Measurements from ENCODE around the gene HSPB9. TPM values are rescaled to one million over a fixed set of nuclear protein-coding genes. Genes with fewer than 3 reads are reported as not detected.

The HSPB9 gene
- total and polyA plus RNA-seq, 9 of the 15 experiments (the other 6 are each of a cell fraction or from before 2014, with no cell fraction given), result 0.04 to 0.16 (median 0.08) TPM; not detected in 3

DNA sequence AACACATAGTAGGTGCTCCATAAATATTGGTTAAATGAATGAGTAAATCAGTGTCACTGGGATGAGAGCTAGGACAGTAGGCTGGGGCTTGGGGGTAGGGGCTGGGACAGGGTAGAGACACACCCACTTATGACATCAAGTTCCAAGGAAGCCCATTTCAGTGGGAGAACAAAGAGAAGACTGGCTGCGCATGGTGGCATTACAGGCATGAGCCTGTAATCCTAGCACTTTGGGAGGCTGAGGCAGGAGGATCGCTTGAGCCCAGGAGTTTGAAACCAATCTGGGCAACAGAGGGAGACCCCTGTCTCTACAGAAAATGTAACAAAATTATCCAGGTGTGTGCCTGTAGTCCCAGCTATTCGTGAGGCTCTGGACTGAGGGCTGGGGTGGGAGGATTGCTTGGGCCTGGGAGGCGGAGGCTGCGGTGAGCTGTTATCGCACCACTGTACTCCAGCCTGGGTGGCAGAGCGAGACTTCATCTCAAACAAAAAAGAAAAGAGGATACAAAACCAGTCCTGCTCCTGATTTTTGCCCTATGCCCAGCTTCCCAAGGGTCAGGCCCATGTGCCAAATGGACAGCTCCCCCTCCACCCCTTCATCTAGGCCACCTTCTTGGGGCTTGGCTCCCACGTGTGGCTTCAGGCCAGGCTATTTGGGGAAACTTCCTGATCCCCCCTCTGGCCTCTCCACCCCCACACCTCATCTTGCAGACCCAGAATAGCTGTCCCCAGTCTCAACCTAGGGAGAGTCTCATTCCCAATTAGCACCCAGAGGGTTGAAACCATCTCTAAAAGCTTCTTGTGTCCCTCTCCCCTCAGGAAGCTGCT, 31.4 kb upstream of the HSPB9 start:
- no peak overlapping the region for H3K27ac ChIP-seq (ENCODE audit: extremely low read depth, low read depth, low read length)
- H3K4me3 ChIP-seq, result no peak overlapping the region
- peak overlapping the region; percentile 48; the same call in 1 of the 2 replicates for H3K4me2 ChIP-seq (ENCODE audit: insufficient read depth, low read length)
- CTCF ChIA-PET (ENCODE audit: low intra/inter-chr PET ratio), result no interaction called here
- no TSS peak for BruUV-seq (replicated peaks)
- H3K36me3 ChIP-seq (ENCODE audit: control insufficient read depth, insufficient read depth, low read length), result no peaks in the 10 kb centered on the region
- peak overlapping the region; percentile 74 for H2AFZ ChIP-seq (ENCODE audit: low read depth, low read length)
- H3K9me3 ChIP-seq (replicated peaks; ENCODE audit: control insufficient read depth, insufficient read depth, low read depth, low read length), result no peaks in the 10 kb centered on the region
- ATAC-seq (peak; percentile 89), FAIRE-seq (peak; percentile 92), DNase-seq (ENCODE audit: extremely low read depth in 1 of 4, low spot score in 3 of 4) (peak in 1 of 4 experiments; percentile 70)
- H3K79me2 ChIP-seq (ENCODE audit: control insufficient read depth, insufficient read depth, low read length), result no peaks in the 10 kb centered on the region
- peaks cover 0 to 9% of the 10 kb centered on the region in 2 experiments; a peak in 1 of 5 replicates for H3K27me3 ChIP-seq (ENCODE audit: control insufficient read depth in 2 of 2, insufficient read depth in 2 of 2, low read length in 2 of 2)
- peaks cover 30 to 32% of the 10 kb centered on the region in 2 experiments for H3K4me1 ChIP-seq (replicated peaks in 1 of 2; ENCODE audit: control insufficient read depth in 2 of 2, insufficient read depth in 2 of 2, low read length in 2 of 2)
- POLR2A ChIA-PET, result interaction anchor here (0.5 to 1.7 kb wide), 8 partner anchors 10 to 102 kb away, joined by 3 to 4 read pairs (median 3); no protein-coding TSS in a partner anchor
- intact Hi-C loops (cut with micrococcal nuclease), result no loop called here
- H3K9ac ChIP-seq (ENCODE audit: insufficient read depth in 1 of 2, low read depth in 2 of 2, low read length in 2 of 2), result peak overlapping the region in 1 of 2 experiments; percentile 38; a peak in 3 of 4 replicates
- in situ Hi-C loops (cut with MboI), result no loop called here
- no peaks in the 10 kb centered on the region for H3K9me1 ChIP-seq (ENCODE audit: control insufficient read depth, insufficient read depth, low read length)
- H4K20me1 ChIP-seq (replicated peaks; ENCODE audit: control insufficient read depth, insufficient read depth, low read length), result no peaks in the 10 kb centered on the region; the same call in 1 of the 2 replicates
- 3% methylated on average over 7 of the region's 8 CpGs for WGBS (ENCODE audit: insufficient coverage, low coverage, missing lambda C conversion rate)
- TF ChIP-seq CTBP1 (IDR thresholded peaks at IDR 0.05; ENCODE audit: borderline replicate concordance), result peak; percentile 63; the same call in 1 of the 2 replicates
- TF ChIP-seq, protein P1, sequence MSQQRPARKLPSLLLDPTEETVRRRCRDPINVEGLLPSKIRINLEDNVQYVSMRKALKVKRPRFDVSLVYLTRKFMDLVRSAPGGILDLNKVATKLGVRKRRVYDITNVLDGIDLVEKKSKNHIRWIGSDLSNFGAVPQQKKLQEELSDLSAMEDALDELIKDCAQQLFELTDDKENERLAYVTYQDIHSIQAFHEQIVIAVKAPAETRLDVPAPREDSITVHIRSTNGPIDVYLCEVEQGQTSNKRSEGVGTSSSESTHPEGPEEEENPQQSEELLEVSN (IDR thresholded peaks at IDR 0.05; ENCODE audit: borderline replicate concordance in 1 of 2, extremely low read depth in 1 of 2, insufficient read depth in 1 of 2, insufficient read length in 1 of 2, low read depth in 1 of 2, low read length in 1 of 2, poor library complexity in 1 of 2, severe bottlenecking in 1 of 2), result peak in 1 of 2 experiments; percentile 21
- TF ChIP-seq ZNF408 (CRISPR knock-in tag; IDR thresholded peaks at IDR 0.05; ENCODE audit: low read depth), result no peak
- TF ChIP-seq, protein P2, sequence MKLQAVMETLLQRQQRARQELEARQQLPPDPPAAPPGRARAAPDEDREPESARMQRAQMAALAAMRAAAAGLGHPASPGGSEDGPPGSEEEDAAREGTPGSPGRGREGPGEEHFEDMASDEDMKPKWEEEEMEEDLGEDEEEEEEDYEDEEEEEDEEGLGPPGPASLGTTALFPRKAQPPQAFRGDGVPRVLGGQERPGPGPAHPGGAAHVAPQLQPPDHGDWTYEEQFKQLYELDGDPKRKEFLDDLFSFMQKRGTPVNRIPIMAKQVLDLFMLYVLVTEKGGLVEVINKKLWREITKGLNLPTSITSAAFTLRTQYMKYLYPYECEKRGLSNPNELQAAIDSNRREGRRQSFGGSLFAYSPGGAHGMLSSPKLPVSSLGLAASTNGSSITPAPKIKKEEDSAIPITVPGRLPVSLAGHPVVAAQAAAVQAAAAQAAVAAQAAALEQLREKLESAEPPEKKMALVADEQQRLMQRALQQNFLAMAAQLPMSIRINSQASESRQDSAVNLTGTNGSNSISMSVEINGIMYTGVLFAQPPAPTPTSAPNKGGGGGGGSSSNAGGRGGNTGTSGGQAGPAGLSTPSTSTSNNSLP (IDR thresholded peaks at IDR 0.05; ENCODE audit: borderline replicate concordance, low read depth, low read length), result no peak
- peak; percentile 29; the same call in 1 of the 2 replicates for TF ChIP-seq DPF2 (IDR thresholded peaks at IDR 0.05)
- TF ChIP-seq CCNT2 (IDR thresholded peaks at IDR 0.05; ENCODE audit: borderline replicate concordance, extremely low read depth, insufficient read length, low read depth, low read length), result no peak
- TF ChIP-seq JUND (IDR thresholded peaks at IDR 0.05; ENCODE audit: borderline replicate concordance, low read depth, low read length), result no peak
- no peak for TF ChIP-seq JUND (tag; IDR thresholded peaks at IDR 0.05; ENCODE audit: borderline replicate concordance, low read depth, low read length)
- no peak for TF ChIP-seq JUN (IDR thresholded peaks at IDR 0.05; ENCODE audit: borderline replicate concordance, low read depth, low read length)
- no peak for TF ChIP-seq JUN (CRISPR knock-in tag; IDR thresholded peaks at IDR 0.05; ENCODE audit: borderline replicate concordance)
- no peak for TF ChIP-seq CBX8 (IDR thresholded peaks at IDR 0.05; ENCODE audit: borderline replicate concordance, extremely low read depth, low read depth, low read length, poor library complexity, severe bottlenecking)
- peak; percentile 39 for TF ChIP-seq RBBP5 (IDR thresholded peaks at IDR 0.05; ENCODE audit: borderline replicate concordance, insufficient read depth, low read length, poor library complexity, severe bottlenecking)
- TF ChIP-seq U2AF2 (optimal IDR thresholded peaks at IDR 0.05; ENCODE audit: low read depth, low read length), result no peak
- TF ChIP-seq ZZZ3 (IDR thresholded peaks at IDR 0.05), result no peak
- no peak for TF ChIP-seq CBX1 (IDR thresholded peaks at IDR 0.05; ENCODE audit: low read depth)
- no peak for TF ChIP-seq FOXJ2 (tag; IDR thresholded peaks at IDR 0.05)
